Measurements from ENCODE around the gene PPP2R5E.

DNA sequence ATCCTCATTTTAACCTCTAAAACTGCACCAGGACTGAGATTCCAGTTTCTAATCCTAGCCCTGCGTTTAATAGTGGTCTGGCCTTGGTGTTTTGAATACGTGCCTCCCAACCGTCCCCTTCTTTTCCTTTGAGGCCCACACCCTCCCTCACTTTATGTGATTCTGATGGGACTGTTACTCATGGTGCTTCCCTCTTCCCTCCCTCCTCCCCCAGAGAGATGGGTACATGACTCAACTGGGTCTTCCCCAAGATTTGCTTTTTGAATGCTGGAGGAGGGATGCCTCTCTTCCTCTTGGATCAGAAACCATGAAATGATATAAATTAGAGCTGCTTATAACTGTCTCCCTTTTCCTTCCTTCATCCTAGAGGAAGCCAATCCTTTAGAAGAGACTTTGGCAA lies 8.2 kb upstream of the PPP2R5E start:
- TF ChIP-seq, protein P1, sequence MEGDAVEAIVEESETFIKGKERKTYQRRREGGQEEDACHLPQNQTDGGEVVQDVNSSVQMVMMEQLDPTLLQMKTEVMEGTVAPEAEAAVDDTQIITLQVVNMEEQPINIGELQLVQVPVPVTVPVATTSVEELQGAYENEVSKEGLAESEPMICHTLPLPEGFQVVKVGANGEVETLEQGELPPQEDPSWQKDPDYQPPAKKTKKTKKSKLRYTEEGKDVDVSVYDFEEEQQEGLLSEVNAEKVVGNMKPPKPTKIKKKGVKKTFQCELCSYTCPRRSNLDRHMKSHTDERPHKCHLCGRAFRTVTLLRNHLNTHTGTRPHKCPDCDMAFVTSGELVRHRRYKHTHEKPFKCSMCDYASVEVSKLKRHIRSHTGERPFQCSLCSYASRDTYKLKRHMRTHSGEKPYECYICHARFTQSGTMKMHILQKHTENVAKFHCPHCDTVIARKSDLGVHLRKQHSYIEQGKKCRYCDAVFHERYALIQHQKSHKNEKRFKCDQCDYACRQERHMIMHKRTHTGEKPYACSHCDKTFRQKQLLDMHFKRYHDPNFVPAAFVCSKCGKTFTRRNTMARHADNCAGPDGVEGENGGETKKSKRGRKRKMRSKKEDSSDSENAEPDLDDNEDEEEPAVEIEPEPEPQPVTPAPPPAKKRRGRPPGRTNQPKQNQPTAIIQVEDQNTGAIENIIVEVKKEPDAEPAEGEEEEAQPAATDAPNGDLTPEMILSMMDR (IDR thresholded peaks at IDR 0.05; ENCODE audit: control extremely low read depth in 1 of 3, insufficient read depth in 1 of 3, low read depth in 1 of 3, low read length in 3 of 3) = no peak
- no peak for TF ChIP-seq PHF8 (conservative IDR thresholded peaks at IDR 0.05; ENCODE audit: low read depth, low read length)
- no peak for TF ChIP-seq POLR2AphosphoS5 (IDR thresholded peaks at IDR 0.05; ENCODE audit: low read depth, low read length)
- TF ChIP-seq POLR2A (IDR thresholded peaks at IDR 0.05; ENCODE audit: control extremely low read depth in 1 of 2, low read depth in 2 of 2, low read length in 2 of 2) = no peak
- TF ChIP-seq GABPA (IDR thresholded peaks at IDR 0.05; ENCODE audit: borderline replicate concordance, insufficient read depth, low read length) = no peak
- no peak for TF ChIP-seq HDAC6 (IDR thresholded peaks at IDR 0.05; ENCODE audit: low read depth, low read length)
- TF ChIP-seq TBP (IDR thresholded peaks at IDR 0.05; ENCODE audit: low read depth, low read length) = no peak
- TF ChIP-seq EZH2 (IDR thresholded peaks at IDR 0.05; ENCODE audit: low read depth, low read length, severe bottlenecking) = no peak
- TF ChIP-seq TEAD4 (IDR thresholded peaks at IDR 0.05; ENCODE audit: low read depth, low read length) = no peak
- TF ChIP-seq, protein P2, sequence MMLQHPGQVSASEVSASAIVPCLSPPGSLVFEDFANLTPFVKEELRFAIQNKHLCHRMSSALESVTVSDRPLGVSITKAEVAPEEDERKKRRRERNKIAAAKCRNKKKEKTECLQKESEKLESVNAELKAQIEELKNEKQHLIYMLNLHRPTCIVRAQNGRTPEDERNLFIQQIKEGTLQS (IDR thresholded peaks at IDR 0.05; ENCODE audit: insufficient read depth, low read depth, low read length) = no peak
- TF ChIP-seq SP1 (IDR thresholded peaks at IDR 0.05; ENCODE audit: low read depth, low read length) = no peak

All from H1 (cell line).